GM21717 (cell line): ENCODE results near the gene TNNT1.
"Not testable (repeated sequence)": the region's sequence is repeated elsewhere in the genome, so short reads cannot be mapped to it uniquely, and the experiment has no call there.

Experiments
- ATAC-seq: cut with Tn5 transposase; IDR thresholded peaks from one replicate; pipeline ENCODE4 v1.9.1; 2021; ENCODE audit warnings: mild to moderate bottlenecking, moderate library complexity; ENCODE audit not compliant: unreplicated experiment

TNNT1 gene, protein sequence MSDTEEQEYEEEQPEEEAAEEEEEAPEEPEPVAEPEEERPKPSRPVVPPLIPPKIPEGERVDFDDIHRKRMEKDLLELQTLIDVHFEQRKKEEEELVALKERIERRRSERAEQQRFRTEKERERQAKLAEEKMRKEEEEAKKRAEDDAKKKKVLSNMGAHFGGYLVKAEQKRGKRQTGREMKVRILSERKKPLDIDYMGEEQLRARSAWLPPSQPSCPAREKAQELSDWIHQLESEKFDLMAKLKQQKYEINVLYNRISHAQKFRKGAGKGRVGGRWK

DNA sequence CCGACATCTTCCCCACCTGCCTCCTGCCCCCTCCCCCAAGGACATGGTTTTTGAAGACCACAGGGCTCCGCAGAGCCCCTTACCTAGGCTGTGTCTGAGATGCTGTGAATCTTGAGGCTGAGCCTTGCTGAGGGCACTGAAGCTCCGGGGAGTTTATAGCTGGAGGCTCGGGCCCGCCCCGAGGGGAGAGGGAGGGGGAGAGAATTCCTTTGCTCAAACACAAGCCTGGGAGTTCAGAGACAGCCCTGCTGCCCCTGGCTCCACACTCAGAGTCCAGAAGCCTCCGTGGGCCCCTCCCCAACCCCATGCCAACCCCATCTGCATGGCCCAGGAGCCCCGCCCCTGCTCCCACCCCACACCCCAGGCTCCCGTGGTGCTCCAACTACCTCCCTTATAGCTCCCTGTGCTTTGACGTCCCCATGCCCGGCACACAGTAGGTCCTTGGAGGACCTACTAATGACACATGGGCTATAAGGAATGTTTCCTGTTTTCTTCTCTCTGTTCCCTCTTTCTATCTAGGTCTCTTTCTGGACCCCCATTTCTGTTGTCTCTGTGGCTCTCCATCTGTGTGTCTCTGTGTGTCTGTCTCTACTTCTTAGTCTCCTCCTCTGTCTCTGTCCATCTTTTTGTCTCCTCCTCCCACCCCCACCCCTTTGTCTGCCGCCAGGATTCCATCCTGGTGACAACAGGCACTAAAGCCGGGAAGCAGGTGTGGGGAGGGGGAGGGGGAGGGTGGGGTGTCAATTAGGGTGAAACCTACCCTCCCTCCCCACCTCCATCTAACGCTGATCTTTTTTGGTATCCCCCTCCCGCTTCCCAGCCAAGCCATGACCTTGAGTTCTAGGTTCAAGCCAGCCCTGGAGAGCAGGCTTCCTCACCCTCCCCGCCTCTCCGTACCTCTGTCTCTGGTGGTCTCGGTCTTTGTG lies at the start of gene TNNT1:
TSS of gene TNNT1 (minus strand) at position 129 of the 926 bp plus-strand sequence. CDS start 2,049 bp downstream, outside the sequence.
- no peak for ATAC-seq

DNA sequence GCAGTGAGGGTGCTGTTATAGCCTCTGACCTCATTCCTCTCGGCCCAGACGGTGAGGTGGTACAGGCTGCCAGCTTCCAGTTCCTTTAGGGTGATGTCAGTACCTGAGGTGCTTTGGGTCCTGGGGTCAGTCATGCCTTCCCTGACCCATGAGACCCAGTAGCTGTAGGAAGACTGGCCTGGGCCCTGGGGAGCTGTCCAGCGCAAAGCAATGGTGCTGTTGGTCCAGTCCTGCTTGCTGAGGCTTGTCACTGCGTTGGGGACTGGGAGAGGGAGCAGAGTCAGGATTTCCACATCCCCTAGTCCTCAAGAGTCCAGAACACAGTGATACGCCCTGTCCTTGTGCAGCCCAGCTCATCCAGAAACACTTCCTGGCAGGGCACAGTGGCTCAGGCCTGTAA lies 49.6 kb upstream of the TNNT1 start:
- ATAC-seq = no peak

DNA sequence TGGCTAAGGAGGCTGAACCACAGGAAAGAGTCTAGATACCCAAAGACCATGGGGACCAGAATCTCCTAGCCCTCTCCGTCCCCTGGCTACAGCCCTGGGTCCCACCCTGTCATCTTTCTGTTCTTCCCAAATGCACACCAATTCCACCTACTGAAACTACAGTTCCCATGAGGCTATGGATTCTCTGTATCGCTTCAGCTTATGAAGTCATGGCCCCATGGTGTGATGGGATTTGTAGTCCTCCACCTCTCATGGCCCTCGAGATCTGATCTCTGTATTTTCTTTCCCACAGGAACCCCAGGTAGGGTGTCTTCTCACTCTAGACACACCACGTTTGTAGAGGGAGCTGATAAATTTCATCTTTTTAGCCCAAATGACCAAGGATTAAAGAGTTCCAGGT lies 48.5 kb upstream of the TNNT1 start:
- no peak for ATAC-seq

DNA sequence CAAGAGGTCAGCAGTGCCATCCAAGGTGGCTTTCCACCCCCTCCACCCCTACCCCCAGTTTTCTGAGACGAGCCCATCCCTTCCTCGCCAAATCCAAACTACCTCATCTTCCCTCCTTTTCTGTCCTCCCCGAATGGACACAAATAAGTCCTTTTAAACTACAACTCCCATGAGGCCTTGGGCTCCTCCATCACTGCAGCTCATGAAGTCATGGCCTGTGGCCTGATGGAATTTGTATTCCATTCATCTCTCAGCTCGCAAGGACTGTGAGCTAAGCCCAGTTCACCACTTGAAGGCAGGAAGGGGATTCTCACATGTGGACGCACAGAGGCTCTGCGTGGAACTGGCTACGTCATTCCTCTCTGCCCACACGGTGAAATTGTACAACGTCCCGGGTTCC lies 47.8 kb upstream of the TNNT1 start:
- no peak for ATAC-seq

DNA sequence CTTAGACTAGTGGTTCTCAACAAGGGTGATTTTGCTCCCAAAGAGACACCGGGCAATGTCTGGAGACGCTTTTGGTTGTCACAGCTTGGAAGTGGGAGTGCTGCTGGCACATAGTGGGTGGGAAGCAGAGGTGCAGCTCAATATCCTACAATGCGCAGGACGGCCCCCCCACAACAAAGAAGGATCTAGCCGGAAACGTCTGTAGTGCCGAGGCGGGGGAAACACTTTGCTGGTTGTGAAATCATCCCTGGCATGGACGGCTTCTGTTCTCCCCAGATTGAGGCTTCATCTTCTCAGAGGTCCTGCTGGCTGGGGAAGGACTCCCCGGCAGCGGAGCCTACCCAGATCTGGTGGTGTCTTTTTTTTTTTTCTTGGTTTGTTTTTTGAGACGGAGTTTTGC lies 44.5 kb upstream of the TNNT1 start:
- no peak for ATAC-seq

DNA sequence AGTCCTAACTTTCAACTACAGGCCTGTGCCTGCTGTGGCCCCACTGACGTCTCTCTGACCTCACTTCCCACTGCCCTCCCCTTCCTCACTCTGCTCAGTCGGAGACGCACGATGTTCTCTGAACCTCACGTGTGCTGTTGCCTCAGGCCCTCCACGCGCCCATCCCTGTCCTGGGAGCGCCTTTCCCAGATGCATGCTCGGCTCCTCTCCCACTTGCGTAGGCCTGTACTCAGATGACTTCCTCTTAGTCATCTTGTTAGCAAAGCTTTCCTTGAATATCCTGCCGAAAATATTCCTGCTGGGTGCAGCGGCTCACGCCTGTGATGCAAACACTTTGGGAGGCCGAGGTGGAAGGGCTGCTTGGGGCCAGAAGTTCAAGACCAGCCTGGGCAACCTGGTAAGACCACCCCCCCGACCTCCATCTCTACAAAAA lies 40.4 kb upstream of the TNNT1 start:
- ATAC-seq = no peak

DNA sequence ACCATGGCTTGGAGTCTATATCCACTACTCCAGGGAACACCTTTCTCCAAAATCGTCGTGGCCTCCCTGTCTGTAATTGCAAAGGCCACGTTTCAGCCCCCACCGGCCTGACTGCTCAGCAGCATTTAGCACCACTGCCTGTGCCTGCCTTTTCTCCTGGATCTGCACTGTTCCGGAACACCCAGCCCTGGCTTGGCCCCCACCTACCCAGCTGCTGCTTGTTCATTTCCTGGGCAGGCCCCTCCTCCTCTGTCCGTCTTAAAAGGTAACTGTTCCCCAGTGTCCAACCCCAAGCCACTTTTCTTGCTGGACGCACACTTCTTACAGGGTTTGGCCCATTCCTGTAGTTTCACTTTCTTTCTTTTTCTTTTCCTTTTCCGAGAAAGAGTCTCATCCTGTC lies 39.6 kb upstream of the TNNT1 start:
- ATAC-seq = no peak

DNA sequence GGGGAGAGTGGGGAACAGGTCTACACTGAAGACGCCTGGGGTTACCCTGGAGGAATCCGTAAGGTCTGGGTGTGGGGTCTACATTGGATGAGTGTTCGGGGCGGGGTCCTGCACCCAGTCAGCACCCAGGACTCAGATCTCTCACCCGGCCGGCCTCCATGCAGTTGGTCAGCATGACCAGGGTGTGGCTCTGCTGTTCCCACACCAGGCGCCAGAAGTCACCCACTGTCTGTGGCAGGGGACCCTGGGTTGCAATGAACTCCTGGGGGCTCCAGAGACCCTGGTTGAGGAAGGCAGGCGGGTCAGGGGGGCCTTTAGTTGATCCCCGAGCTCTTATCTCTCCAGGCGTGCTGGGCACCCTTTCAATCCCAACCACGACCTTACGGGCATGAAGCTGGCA lies 37.1 kb upstream of the TNNT1 start:
- no peak for ATAC-seq

DNA sequence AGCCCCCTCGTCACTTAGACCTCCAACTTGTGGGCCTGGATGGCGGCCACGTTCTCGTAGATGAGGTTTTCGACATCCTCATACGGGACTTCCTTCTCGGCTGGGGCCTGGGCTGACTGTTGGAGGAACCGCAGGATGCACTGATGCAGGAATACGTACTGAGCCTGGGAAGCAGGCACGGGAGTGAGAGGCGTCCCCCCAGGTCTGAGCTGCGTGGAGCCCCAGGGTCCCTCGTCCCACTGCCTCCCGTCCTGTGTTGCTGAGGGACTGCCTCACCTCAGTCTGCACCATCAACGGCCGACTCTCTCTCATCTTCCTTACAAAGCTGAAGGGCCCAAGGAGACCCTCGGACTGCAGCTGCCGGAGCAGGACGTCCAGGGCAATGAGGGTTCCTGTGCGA lies 32.7 kb upstream of the TNNT1 start:
- ATAC-seq = no peak

DNA sequence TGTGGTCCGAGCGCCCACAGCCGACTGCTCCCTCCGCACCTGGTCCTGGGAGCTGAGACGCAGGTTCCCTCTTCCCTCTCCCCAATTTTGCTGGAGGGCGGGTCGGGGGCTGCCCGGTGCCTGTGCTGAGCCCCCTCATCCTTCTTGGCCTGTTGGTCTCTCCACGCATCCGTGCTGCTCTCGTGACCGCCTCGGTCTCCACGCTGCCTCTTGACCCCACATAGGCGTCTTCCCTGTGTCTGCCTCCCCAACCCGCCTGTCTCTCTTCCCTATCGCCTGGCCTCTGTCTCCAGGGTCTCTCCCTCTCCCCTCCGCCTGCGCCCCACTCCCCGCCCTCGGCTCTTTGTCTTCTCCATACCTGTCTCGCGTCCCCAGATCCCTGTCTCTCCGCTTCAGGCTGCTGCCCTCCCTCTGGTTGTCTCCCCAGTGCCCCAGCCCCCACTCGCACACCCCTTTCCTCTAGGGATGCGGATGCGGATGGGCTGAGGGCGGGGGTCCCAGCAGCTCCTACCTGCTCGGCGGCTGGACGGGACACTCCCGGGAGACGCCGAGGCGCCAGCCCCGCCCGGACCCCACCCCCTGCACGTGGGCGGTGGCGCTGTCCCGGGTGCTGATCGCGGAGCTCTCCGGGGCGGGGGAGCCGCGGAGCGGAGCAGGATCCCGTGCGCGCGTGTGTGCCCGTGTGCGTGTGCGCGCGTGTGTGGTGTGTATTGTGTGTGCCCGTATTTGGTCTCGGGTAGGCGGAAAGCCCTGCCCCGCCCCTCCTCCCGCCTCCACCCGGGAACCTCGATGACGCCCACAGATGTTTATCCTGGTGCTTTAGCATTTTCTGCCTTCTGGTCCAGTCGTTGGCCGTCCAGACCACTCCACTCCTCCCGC lies 30.8 kb upstream of the TNNT1 start, which contains the start of gene SYT5:
TSS of gene SYT5 (minus strand) at position 684 of the 879 bp plus-strand sequence. CDS start 1,248 bp downstream, outside the sequence.
- ATAC-seq = no peak

DNA sequence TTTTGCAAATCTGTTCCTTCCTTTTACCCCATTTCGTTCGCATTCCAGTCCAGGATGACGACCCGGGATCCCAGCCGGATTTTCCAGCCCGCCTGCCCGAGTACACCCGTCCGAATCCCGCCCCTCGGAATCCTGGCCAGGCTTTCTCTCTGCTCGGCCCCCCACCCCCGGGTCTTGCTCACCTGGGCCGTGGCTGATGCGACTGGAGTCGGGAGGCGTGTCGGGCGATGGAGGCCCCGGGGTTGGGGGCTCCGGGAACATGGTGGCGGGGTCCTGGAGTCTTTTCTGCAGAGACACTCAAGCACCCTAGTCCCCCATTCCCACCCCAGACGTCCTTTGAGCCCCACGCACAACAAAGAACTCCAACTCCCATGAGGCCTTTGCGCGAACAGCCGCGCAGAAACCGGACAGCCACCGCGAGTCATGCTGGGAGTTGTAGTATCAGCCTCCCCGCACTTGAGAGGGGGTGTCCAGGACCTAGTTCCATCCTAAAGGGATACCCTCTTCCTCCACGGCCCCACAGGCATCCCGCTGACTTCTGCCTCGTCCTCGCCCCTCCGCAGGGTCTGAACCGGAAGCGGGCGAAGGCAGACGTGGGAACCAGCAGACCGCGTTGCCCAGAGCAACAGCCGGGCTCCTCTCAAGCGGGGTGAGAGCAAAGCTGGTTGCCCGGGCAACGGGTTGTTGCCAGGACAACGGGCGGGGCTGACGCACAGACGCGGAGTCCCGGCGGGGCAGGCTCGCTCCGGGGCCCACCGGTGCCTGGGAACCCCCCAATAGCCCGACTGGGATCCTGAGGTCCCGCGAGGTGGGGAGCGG lies 30.0 kb upstream of the TNNT1 start:
- ATAC-seq = peak; percentile 63

DNA sequence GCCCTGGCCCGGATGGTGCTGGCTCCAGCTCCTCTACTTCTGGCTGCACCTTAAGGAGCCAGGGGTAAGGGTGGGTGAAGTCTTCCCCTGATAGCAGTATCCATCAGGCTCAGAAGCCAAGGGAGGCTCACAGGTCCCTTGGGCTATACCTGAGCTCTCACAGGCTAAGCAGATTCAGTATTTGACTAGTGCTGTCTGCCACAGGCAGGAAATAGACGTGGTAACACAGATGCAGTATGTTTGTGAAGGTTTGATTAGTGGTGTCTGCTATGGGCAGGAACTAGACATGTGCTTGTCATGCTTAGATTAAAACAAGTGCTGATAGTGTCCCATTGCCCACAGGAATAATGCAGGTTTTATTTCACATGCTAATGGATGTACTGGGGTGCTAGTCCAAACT lies 27.1 kb upstream of the TNNT1 start:
- no peak for ATAC-seq

DNA sequence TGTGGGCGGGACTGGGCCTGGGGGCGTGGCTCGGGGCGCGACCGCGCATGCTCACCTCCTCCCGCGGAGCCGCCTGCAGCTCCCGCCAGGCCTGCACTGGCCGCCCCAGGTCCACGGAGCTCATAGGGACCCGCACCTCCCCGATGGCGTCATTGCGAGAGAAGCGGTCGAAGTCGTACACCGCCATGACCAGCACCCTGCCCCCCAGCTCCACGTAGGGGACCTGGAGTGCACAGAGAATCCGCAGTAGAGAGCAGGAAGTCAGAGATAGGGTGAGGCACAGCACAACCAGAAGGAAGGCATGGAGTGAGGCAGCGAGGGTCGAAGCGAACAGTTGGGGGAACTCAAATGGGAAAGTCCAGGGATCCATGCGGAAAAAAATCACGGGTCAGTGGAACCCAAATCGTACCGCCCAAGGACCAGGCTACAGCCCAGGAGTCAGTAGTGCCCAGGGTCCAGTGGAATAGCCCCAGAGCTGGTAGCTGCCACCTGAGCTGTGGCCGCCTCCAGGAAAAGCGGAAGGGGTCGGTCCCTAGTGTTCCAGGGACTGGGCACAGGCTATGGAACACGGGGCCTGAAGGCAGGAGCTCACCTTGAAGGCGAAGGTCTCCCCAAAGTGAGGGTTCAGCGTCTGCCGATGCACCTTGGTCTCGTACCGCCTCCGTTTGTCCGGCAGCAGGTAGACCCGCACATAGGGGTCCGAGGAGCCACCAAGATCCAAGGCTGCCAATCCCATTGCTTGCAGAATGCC lies 26.3 kb upstream of the TNNT1 start:
- ATAC-seq = no peak

DNA sequence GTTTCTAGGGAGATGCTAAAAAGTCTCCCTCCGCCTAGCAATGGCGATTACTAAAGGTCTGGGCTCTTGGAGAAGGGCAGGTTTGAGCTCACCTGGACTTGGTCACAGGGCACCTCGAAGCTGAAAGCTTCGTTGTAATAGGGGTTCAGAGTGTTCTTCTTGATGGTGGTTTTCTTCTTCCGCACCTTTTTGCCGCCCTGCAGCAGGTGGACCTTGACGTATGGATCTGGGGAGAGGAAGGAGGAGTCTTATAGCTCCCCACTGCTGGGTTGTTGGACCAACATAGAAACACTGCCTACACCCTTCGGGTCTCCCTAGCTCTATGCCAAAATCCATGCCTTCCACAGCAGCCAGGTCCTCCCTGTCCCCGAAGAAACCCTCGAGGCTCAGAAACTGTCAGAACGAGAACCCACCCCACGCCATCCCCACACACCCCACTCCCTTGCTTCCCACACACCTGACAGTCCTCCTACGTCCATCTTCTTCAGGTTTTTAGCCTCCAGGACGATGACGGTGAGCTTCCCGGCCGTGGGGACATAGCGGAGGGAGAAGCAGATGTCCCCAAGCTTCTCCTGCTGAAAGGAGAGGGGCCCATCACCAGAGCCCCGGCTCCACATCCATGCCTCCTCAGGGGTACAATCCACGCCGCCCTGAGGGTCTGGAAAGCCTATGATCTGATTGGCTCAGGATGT lies 25.6 kb upstream of the TNNT1 start:
- ATAC-seq = no peak

DNA sequence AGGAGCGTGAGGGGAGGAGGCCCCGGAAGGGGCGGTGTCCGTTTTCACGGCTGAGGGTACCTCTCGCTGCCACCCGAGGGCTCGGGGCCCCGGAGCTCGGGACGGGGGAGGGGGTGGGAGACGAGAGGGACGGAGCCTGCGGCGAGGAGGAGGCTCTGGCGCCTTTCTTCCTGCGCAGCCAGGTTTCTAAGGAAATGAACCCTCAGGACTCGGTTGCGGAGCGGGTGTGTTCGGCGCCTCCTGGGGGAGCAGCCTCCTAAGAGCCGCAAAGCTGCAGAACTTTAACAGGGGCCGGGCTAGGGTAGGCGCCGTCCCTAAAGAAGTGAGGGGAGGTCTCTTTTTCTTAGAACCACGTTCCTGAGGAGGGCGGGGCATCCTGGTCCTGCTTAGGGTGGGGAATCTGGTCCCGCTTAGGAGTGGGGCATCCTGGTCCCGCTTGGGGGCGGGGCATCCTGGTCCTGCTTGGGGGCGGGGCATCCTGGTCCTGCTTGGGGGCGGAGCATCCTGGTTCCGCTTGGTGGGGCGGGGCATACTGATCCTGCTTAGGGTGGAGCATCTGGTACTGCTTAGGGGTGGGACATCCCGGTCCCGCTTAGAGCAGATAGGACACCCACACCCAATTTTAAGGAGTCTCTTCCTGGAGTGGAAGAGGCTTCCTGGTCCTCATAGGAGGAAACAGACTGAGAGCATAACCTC lies 24.9 kb upstream of the TNNT1 start:
- ATAC-seq = no peak

DNA sequence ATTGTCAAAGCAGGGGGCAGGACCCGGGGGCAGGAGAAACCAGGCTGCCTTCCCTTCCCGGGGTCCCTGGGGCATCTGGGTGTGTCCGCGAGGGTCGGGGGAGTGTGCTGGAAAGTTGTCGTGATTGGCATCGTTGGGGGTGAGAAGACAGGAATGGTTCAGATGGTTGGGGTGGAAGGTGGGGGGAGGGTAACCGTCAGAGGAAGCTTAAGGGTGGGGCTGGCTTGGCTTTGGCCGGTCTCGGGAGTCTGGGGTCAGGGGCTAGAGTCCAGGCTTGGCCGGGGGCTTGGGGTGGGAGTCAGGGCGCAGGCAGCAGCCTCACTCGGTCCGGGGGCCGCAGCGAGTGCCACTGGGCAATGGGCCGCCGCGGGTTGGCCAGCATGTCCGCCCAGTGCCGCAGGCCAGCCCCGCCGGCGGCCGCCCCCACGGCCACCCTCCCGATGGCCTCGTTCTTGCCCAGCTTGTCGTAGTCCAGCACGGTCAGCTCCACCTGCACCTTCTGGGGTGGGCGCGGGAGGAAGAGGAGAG lies 24.2 kb upstream of the TNNT1 start:
- ATAC-seq = no peak

DNA sequence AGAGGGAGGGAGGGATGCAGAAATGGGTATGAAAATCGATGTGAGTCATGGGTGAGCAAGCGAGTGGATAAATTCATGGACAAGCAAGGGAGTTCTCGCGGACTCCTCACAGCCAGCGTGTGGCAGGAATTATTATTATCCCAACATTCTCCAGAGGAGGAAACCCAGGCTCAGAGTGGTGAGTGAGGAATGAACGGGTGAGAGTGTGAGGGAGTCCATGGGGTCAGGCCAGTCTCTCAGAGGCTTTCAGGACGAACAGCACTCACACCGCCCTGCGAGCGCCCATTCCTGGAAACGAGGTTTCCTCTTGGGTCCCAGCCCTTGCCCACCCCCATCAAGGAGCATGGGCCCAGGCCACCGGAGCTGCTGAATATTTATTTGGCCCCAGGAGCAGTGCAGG lies 23.7 kb upstream of the TNNT1 start:
- no peak for ATAC-seq

DNA sequence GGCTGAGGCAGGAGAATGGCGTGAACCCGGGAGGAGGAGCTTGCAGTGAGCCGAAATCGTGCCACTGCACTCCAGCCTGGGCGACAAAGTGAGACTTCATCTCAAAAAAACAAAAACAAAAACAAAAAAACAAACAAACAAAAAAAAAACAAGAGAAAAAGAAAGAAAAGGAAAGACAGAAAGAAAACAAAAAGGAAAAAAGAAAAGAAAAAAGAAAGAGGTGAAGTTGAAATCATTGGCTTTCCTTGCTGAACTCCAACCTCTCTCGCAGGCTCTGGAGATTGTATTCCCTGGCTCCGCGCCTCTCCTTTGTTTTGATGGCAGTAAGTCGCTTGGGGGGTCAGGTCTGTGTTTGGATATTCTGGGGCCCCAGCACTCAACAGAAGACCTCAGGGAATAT lies 23.3 kb upstream of the TNNT1 start:
- not testable (repeated sequence) for ATAC-seq
